ENCODE data around the gene IL15RA.

DNA sequence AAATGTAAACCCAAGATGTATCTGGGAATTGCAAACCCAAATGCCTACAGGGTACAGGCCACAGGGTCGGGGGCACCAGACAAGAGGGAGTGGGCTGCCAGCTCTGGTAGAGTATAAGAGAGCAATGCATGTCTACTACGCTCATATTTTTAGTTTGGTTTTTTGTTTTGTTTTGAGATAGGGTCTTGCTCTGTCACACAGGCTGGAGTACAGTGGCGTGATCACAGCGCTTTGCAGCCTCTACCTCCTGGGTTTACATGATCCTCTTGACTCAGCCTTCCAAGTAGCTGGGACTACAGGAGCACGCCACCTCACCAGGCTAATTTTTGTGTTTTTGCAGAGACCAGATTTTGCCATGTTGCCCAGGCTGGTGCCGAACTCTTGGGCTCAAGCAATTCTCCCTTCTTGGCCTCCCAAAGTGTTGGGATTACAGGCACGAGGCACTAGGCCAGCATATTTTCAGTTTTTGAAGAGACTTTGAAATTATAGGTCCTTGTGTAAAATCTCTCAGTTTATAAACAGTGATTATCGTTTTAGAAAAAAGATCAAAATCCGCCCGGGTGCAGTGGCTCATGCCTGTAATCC lies 11.1 kb upstream of the IL15RA start:
- TF ChIP-seq, protein P1, sequence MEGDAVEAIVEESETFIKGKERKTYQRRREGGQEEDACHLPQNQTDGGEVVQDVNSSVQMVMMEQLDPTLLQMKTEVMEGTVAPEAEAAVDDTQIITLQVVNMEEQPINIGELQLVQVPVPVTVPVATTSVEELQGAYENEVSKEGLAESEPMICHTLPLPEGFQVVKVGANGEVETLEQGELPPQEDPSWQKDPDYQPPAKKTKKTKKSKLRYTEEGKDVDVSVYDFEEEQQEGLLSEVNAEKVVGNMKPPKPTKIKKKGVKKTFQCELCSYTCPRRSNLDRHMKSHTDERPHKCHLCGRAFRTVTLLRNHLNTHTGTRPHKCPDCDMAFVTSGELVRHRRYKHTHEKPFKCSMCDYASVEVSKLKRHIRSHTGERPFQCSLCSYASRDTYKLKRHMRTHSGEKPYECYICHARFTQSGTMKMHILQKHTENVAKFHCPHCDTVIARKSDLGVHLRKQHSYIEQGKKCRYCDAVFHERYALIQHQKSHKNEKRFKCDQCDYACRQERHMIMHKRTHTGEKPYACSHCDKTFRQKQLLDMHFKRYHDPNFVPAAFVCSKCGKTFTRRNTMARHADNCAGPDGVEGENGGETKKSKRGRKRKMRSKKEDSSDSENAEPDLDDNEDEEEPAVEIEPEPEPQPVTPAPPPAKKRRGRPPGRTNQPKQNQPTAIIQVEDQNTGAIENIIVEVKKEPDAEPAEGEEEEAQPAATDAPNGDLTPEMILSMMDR (IDR thresholded peaks at IDR 0.05): no peak
- TF ChIP-seq POLR2A (IDR thresholded peaks at IDR 0.05): no peak

Measured in adrenal gland (tissue), 5 donors.